Lower leg skin (tissue), 4 donors: ENCODE data around the gene CASP5. TPM values are rescaled to one million over a fixed set of nuclear protein-coding genes. Genes with fewer than 3 reads are reported as not detected.

ENCODE experiments used
- DNase-seq, 2 donors: peaks; one replicate each; pipeline ENCODE4 v3.0.0-alpha.2; 2019; ENCODE audit warnings: low spot score in 2 of 2
- H3K4me3 ChIP-seq: fragments of 200-600 bp; sonication (generic); 2 replicates; pipeline ENCODE4 v1.5.1; 2017; ENCODE audit warnings: mild to moderate bottlenecking, low read depth; ENCODE audit not compliant: poor library complexity, severe bottlenecking
- CTCF ChIP-seq, 3 donors: fragments of 450-650 bp; IDR thresholded peaks; one replicate each; pipeline ENCODE4 v1.5.1; 2016; ENCODE audit warnings: antibody characterized with exemption in 3 of 3, mild to moderate bottlenecking in 3 of 3, moderate library complexity in 2 of 3
- POLR2A ChIP-seq, 2 donors: fragments of 450-650 bp; IDR thresholded peaks; one replicate each; pipeline ENCODE4 v1.6.1; 2016 to 2017; ENCODE audit warnings: antibody characterized with exemption in 2 of 2, mild to moderate bottlenecking in 1 of 2, moderate library complexity in 1 of 2
- WGBS, 2 donors: methylation state at CpG; one replicate each; pipeline ENCODE4 v1.1.5; 2018; 5-methylcytosine and 5-hydroxymethylcytosine counted together
- intact Hi-C: fragments of 100-400 bp; cut with DNase I; formaldehyde crosslinking; loops from one replicate; pipeline ENCODE4 v1.15.0; 2023; ENCODE audit warnings: low total_unique reads
- total RNA-seq, 4 donors: library from RNA; depleted of rRNA; stranded (reverse); fragments of >200 nt; gene quantifications; one replicate each; pipeline ENCODE4 v1.1.0, GENCODE V29; 2016

The CASP5 gene
- total RNA-seq, 4 donors from 2014 or later, result 0.21 TPM; not detected in 3

DNA sequence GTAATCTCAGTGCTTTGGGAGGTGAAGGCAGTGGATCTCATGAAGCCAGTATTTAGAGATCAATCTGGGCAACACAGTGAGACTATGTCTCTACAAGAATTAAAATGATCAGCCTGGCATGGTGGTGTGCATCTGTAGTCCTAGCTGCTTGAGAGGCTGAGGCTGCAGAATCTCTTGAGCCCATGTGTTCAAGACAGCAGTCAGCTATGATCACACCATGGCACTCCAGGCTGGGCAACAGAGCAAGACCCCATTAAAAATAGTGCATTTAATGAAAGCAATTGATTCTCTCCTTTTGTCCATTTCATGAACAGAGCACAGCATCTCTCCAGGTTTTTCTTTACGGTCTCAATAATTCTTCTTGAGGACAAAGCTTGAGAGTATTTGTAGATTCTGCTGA lies 33.5 kb upstream of the CASP5 start:
- H3K4me3 ChIP-seq, result no peak overlapping the region
- TF ChIP-seq POLR2A (IDR thresholded peaks at IDR 0.05) (no peak), CTCF (IDR thresholded peaks at IDR 0.05) (no peak)
- intact Hi-C loops, result no loop called here
- no peak for DNase-seq
- WGBS, 2 donors, result 89 to 96% methylated on average over 1 of the region's 1 CpG

DNA sequence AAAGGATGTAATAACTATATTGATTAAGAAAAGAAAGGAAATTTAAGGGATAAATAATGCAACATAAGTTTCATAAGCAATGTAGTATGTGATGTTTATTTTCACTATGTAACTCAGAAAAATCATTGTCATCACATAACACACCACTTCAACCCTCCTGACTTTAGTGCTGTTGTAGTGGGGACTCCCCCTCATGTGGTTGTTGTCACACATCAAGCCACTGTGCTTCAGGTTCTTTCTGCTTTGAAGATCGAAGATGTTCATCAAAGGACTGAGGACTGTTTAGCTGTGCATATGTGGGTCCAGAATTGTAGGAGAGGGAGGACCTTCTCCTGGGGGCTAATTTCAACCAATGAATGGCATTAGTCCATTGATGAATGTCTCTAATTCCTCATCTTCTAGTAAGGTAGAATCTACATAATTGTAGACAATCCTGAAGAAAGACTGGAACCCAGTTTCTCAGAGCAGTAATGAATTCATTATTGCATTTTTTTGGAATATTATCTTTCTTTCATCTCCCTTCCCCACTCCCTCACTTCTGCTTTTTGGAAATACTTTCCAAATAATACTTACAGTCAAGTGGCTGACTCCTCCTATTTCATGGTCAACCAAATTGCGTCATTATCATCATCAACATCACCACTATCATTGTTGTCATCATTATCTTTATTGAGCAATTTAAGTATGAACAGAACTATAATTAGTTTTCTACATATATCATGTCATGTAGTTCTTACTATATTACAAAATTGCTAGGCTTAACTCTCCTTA lies 31.9 kb upstream of the CASP5 start:
- intact Hi-C loops, result no loop called here
- 71 to 81% methylated on average over 2 of the region's 2 CpGs for WGBS, 2 donors

DNA sequence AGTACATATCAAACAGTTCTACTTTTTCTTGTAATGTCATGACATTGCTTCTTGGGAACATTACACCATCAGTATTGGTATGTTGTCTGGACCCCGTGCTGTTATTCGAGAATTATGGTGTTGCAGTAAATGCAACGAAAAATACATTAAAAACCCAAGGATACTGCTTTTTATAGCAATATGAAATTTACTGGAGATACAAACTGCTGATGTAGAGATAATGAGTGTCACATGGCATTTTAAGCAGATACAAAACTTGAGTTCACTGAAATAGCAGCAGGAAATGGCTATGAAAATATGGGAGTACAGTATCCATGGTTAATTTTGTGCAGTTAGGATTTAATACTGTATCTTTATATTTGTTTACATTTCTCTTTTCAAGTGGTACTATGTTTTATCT lies 29.5 kb upstream of the CASP5 start:
- no peak for TF ChIP-seq POLR2A (IDR thresholded peaks at IDR 0.05)
- no peak for TF ChIP-seq CTCF (IDR thresholded peaks at IDR 0.05)
- intact Hi-C loops, result no loop called here
- H3K4me3 ChIP-seq, result no peak overlapping the region
- no peak for DNase-seq
- WGBS, 2 donors, result 71 to 74% methylated on average over 3 of the region's 3 CpGs

More for the DNA sequence above, 31.9 kb upstream of the CASP5 start:
- DNase-seq, result no peak
- TF ChIP-seq CTCF (IDR thresholded peaks at IDR 0.05) (no peak), POLR2A (IDR thresholded peaks at IDR 0.05) (no peak)
- no peak overlapping the region for H3K4me3 ChIP-seq

GRCh38 chr11:105051559-105051958 lies 28.6 kb upstream of the CASP5 start:
- intact Hi-C loops, result no loop called here
- H3K4me3 ChIP-seq, result no peak overlapping the region
- no peak for DNase-seq
- WGBS, 2 donors, result 90 to 94% methylated on average over 2 of the region's 2 CpGs
- TF ChIP-seq POLR2A (IDR thresholded peaks at IDR 0.05), result no peak

GRCh38 chr11:105049481-105049880 lies 26.5 kb upstream of the CASP5 start:
- DNase-seq, result no peak
- no peak overlapping the region for H3K4me3 ChIP-seq
- TF ChIP-seq POLR2A (IDR thresholded peaks at IDR 0.05), result no peak
- TF ChIP-seq CTCF (IDR thresholded peaks at IDR 0.05), result no peak
- intact Hi-C loops, result no loop called here
- WGBS, 2 donors, result 76 to 90% methylated on average over 1 of the region's 1 CpG

DNA sequence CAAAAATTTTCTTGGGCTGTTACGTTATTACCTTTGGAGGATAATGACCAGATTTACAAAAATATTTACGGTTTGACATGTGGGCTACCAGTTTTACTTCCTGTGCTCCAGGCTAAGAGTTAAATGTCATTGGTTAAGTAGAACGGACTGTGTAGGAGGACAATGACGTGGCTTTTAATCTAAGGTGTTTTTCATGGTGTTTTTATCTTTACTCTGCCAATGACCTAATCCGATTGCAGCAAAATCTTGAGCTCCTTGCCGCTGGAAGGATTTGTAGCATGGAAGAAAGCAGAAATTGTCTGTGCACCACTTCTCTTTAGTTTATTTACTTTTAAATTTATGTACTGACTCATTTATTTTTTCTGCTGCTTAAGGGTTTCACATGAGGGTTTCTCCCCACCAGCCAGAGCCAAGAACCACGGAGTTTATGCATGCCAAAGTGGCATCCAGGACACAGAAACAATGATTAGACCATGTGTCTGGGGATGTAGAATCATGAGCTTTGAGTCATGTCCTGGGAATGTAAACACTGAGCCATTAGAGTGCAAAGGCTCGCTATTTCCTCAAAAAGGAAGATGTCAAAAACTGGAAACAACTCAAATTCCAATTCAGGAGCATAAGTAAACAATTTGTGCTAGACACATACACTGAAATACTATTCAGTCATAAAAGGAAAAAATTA lies 24.1 kb upstream of the CASP5 start:
- intact Hi-C loops, result no loop called here
- 45 to 58% methylated on average over 8 of the region's 8 CpGs for WGBS, 2 donors
- no peak overlapping the region for H3K4me3 ChIP-seq
- DNase-seq, result no peak
- TF ChIP-seq CTCF (IDR thresholded peaks at IDR 0.05) (no peak), POLR2A (IDR thresholded peaks at IDR 0.05) (no peak)
